ENCODE results near the gene BMPR1A. TPM values are rescaled to one million over a fixed set of nuclear protein-coding genes. Genes with fewer than 3 reads are reported as not detected.
"Not testable (repeated sequence)": the region's sequence is repeated elsewhere in the genome, so short reads cannot be mapped to it uniquely, and the experiment has no call there.

BMPR1A gene
- total and polyA plus RNA-seq, 3 experiments from 2014 or later = 6.4 to 21.9 (median 20.9) TPM

DNA sequence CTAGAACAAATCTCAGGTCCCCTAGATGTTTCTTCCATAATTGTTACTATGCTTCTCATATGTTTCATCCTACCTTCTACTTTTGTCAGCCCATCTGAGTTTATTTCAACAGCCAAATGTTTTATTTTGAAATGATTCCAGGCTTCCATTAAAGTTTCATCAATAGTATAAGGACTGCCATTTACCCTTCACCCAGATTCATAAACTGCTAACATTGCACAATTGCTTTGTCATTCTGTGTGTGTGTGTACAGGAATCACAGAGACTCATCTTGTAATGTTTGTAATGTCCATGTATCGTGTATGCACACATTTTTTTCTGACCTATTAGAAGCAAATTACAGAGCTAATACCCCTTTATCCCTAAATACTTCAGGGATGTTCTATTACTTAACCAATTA is 175.5 kb downstream of the BMPR1A start:
- no peaks in the 10 kb centered on the region for H3K9me3 ChIP-seq (ENCODE audit: low read length)
- POLR2A ChIA-PET = no interaction called here
- CTCF ChIA-PET = no interaction called here
- H3K4me1 ChIP-seq (ENCODE audit: insufficient read depth, low read length) = no peaks in the 10 kb centered on the region
- H3K27me3 ChIP-seq (ENCODE audit: insufficient read depth, low read length, poor library complexity, severe bottlenecking) = no peaks in the 10 kb centered on the region
- no peaks in the 10 kb centered on the region for H3K4me1 Mint-ChIP-seq
- H3K36me3 ChIP-seq (ENCODE audit: insufficient read depth, low read length) = no peaks in the 10 kb centered on the region
- no peak overlapping the region for H3K4me3 ChIP-seq (ENCODE audit: low read length)
- no peaks in the 10 kb centered on the region for H3K27me3 Mint-ChIP-seq
- peak overlapping the region in 1 of 8 donors; percentile 21 for H3K27ac Mint-ChIP-seq
- no peak overlapping the region for H3K4me3 Mint-ChIP-seq
- H3K36me3 Mint-ChIP-seq = peaks cover 0 to 12% (median 0%) of the 10 kb centered on the region in 3 donors
- no peaks in the 10 kb centered on the region for H3K9me3 Mint-ChIP-seq
- H3K27ac ChIP-seq (ENCODE audit: low read depth, low read length) = no peak overlapping the region
- DNase-seq = no peak

GRCh38 chr10:86932674-86933073 is 176.3 kb downstream of the BMPR1A start:
- POLR2A ChIA-PET = no interaction called here
- Mint-ChIP-seq H3K4me3 (no peak overlapping the region), H3K4me1 (no peaks in the 10 kb centered on the region), H3K27me3 (no peaks in the 10 kb centered on the region), H3K27ac (peak overlapping the region in 3 of 8 donors; percentile 17 to 29 (median 26)), H3K36me3 (peaks cover 0 to 12% (median 0%) of the 10 kb centered on the region in 3 donors), H3K9me3 (no peaks in the 10 kb centered on the region)
- no peak for DNase-seq
- no peaks in the 10 kb centered on the region for H3K4me1 ChIP-seq (ENCODE audit: insufficient read depth, low read length)
- H3K27ac ChIP-seq (ENCODE audit: low read depth, low read length) = no peak overlapping the region
- CTCF ChIA-PET = no interaction called here
- no peak overlapping the region for H3K4me3 ChIP-seq (ENCODE audit: low read length)
- H3K9me3 ChIP-seq (ENCODE audit: low read length) = no peaks in the 10 kb centered on the region
- no peaks in the 10 kb centered on the region for H3K27me3 ChIP-seq (ENCODE audit: insufficient read depth, low read length, poor library complexity, severe bottlenecking)
- no peaks in the 10 kb centered on the region for H3K36me3 ChIP-seq (ENCODE audit: insufficient read depth, low read length)

DNA sequence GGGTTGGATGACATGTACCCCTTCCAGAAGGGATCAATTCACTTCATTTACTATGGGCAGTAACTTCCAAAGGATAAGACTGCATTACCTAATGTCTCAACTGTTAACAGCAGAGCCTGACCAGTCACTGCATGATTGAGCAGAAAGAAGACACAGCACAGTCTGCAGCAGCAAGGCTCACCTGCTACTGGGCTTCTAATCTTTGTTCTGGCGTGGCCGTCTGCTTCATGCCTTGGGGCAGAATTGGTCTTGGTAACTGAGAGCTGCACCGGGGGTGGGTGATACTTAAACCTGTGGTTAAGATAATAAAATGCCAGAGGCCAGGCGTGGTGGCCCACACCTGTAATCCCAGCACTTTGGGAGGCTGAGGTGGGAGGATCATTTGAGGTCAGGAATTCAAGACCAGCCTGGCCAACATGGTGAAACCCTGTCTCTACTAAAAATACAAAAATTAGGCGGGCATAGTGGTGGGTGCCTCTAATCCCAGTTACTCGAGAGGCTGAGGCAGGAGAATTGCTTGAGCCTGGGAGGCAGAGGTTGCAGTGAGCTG is 177.8 kb downstream of the BMPR1A start:
- H3K36me3 ChIP-seq (ENCODE audit: insufficient read depth, low read length); H3K4me3 ChIP-seq (ENCODE audit: low read length); H3K27me3 Mint-ChIP-seq; H3K4me1 Mint-ChIP-seq; H3K9me3 Mint-ChIP-seq; H3K27me3 ChIP-seq (ENCODE audit: insufficient read depth, low read length, poor library complexity, severe bottlenecking); H3K4me1 ChIP-seq (ENCODE audit: insufficient read depth, low read length); H3K36me3 Mint-ChIP-seq; DNase-seq; H3K9me3 ChIP-seq (ENCODE audit: low read length); H3K4me3 Mint-ChIP-seq; H3K27ac ChIP-seq (ENCODE audit: low read depth, low read length); POLR2A ChIA-PET: not testable (repeated sequence)
- H3K27ac Mint-ChIP-seq = peak overlapping the region in 1 of 8 donors; percentile 51
- CTCF ChIA-PET = interaction anchor here (0.6 kb wide), 1 partner anchor 32 kb away, joined by 3 read pairs; no protein-coding TSS in a partner anchor

DNA sequence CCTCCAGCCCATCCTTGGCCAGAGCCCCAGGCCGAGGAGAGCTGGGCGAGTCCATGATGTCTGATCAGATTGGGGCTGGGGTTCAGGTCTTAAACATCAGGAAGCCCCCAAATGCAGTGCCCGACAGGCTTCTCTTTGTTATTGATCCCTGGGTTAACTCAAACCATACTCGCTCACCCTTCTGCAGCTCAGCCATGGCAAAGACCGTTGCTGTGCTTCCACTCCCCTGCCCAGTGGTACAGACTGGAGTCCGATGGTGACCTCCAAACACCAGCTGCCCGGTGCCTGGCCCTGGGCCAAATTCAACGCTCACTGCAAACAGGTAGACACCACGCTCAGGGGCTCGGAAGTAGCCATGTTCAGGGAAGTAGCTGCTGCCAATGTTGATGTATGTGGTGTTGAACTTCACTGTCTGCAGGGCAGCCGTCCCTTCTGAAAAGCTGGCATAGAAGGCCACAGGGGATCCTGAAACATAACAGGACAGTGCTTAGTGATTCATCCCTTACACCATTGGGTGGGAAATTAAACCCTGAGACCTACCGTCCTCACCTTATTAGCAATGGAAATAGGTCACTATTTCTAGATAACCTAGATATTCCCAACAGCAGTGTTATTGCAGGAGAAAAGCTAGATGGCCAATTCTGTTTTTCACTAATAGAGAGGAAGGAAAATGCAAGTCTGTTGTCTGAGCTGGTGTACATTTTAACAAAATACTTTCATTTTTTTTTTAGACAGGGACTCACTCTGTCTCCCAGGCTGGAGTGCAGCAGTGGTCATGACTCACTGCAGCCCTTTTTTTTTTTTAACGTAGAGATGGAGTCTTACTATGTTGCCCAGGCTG is 180.5 kb downstream of the BMPR1A start:
- no peak overlapping the region for H3K27ac ChIP-seq (ENCODE audit: low read depth, low read length)
- POLR2A ChIA-PET = interaction anchor here (0.6 kb wide), 1 partner anchor 190 kb away, joined by 4 read pairs; no protein-coding TSS in a partner anchor
- H3K27me3 ChIP-seq (ENCODE audit: insufficient read depth, low read length, poor library complexity, severe bottlenecking) = no peaks in the 10 kb centered on the region
- no peaks in the 10 kb centered on the region for H3K36me3 ChIP-seq (ENCODE audit: insufficient read depth, low read length)
- Mint-ChIP-seq H3K9me3 (no peaks in the 10 kb centered on the region), H3K36me3 (no peaks in the 10 kb centered on the region), H3K27me3 (peaks cover 0 to 2% of the 10 kb centered on the region in 2 donors), H3K4me3 (no peak overlapping the region), H3K4me1 (peaks cover 0 to 4% (median 4%) of the 10 kb centered on the region in 3 donors), H3K27ac (peak overlapping the region in 1 of 8 donors; percentile 60)
- H3K9me3 ChIP-seq (ENCODE audit: low read length) = no peaks in the 10 kb centered on the region
- H3K4me1 ChIP-seq (ENCODE audit: insufficient read depth, low read length) = no peaks in the 10 kb centered on the region
- DNase-seq = no peak
- CTCF ChIA-PET = interaction anchor here (1.4 to 6.4 kb wide), 2 partner anchors 14 to 30 kb away, joined by 4 to 61 read pairs; partner anchors contain the start of gene ADIRF
- no peak overlapping the region for H3K4me3 ChIP-seq (ENCODE audit: low read length)

DNA sequence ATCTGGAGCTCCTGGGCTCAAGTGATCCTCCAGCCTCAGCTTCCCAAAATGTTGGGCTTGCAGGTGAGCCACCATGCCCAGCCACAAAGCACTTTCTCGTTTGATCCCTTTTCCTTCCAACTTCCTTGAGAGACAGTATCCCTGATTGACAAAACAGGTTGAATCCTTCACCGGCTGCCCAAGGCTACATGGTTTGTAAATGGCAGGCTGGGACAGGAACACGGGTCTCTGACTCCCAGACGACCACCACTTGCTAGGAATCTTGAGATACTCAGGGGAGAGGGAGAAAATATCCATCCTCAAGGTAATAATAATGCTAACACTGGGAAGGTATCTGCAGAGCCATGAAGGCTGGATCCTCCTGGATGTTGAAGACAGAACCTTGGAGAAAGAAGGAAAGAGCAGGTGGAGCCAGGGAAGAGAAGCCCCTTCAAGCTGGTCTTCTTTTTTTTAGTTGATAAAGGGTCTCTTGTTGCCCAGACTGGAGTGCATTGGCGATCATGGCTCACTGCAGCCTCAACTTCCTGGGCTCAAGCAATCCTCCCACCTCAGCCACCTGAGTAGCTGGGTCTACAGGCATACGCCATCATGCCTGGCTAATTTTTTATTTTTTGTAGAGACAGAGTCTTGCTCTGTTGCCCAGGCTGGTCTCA is 181.2 kb downstream of the BMPR1A start:
- ChIA-PET POLR2A (no interaction called here), CTCF (interaction anchor here (1.2 to 6.4 kb wide), 3 partner anchors 9 to 30 kb away, joined by 3 to 61 read pairs (median 4); partner anchors contain the start of gene ADIRF)
- H3K27ac Mint-ChIP-seq = no peak overlapping the region
- no peak for DNase-seq
- Histone ChIP-seq H3K9me3 (ENCODE audit: low read length) (no peaks in the 10 kb centered on the region), H3K27me3 (ENCODE audit: insufficient read depth, low read length, poor library complexity, severe bottlenecking) (no peaks in the 10 kb centered on the region), H3K27ac (ENCODE audit: low read depth, low read length) (no peak overlapping the region), H3K36me3 (ENCODE audit: insufficient read depth, low read length) (no peaks in the 10 kb centered on the region), H3K4me3 (ENCODE audit: low read length) (no peak overlapping the region), H3K4me1 (ENCODE audit: insufficient read depth, low read length) (no peaks in the 10 kb centered on the region)
- no peaks in the 10 kb centered on the region for H3K36me3 Mint-ChIP-seq
- H3K27me3 Mint-ChIP-seq = peaks cover 0 to 2% of the 10 kb centered on the region in 2 donors
- H3K9me3 Mint-ChIP-seq = no peaks in the 10 kb centered on the region
- H3K4me1 Mint-ChIP-seq = peaks cover 0 to 4% (median 4%) of the 10 kb centered on the region in 3 donors
- H3K4me3 Mint-ChIP-seq = peak overlapping the region in 1 of 7 donors; percentile 82

- no peak for DNase-seq
- ChIA-PET POLR2A (no interaction called here), CTCF (interaction anchor here (0.7 to 6.4 kb wide), 6 partner anchors 8 to 244 kb away, joined by 3 to 61 read pairs (median 3); partner anchors contain the start of gene ADIRF)
- Mint-ChIP-seq H3K27ac (no peak overlapping the region), H3K4me3 (no peak overlapping the region), H3K9me3 (no peaks in the 10 kb centered on the region), H3K4me1 (peaks cover 0 to 4% (median 4%) of the 10 kb centered on the region in 3 donors), H3K36me3 (no peaks in the 10 kb centered on the region), H3K27me3 (peaks cover 0 to 2% of the 10 kb centered on the region in 2 donors)
- no peak overlapping the region for H3K4me3 ChIP-seq (ENCODE audit: low read length)
- no peaks in the 10 kb centered on the region for H3K36me3 ChIP-seq (ENCODE audit: insufficient read depth, low read length)
- H3K9me3 ChIP-seq (ENCODE audit: low read length) = no peaks in the 10 kb centered on the region
- H3K27ac ChIP-seq (ENCODE audit: low read depth, low read length) = no peak overlapping the region
- H3K4me1 ChIP-seq (ENCODE audit: insufficient read depth, low read length) = no peaks in the 10 kb centered on the region
- H3K27me3 ChIP-seq (ENCODE audit: insufficient read depth, low read length, poor library complexity, severe bottlenecking) = no peaks in the 10 kb centered on the region
These were observed 181.8 kb downstream of the BMPR1A start for GRCh38 chr10:86938260-86938659.

DNA sequence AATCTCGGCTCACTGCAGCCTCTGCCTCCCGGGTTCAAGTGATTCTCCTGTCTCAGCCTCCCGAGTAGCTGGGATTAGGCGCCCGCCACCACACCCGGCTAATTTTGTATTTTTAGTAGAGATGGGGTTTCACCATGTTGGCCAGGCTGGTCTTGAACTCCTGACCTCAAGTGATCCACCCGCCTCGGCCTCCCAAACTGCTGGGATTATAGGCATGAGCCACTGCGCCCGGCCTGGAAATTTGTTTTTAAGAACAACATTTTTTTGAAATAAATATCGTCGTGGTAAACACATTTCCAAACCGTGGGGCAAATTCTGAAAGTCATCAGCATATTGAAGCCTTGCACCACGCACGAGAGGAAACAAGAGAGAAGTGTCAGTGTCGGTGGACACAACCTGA is 183.7 kb downstream of the BMPR1A start:
- H3K4me1 Mint-ChIP-seq = not testable (repeated sequence)
- ChIA-PET POLR2A (interaction anchor here (0.7 kb wide), 2 partner anchors 23 to 31 kb away, joined by 4 to 6 read pairs; no protein-coding TSS in a partner anchor), CTCF (interaction anchor here (0.6 to 6.4 kb wide), 6 partner anchors 9 to 31 kb away, joined by 3 to 61 read pairs (median 7); partner anchors contain the start of genes ADIRF, MMRN2 and SNCG)

More for the DNA sequence above, 183.7 kb downstream of the BMPR1A start:
- H3K36me3 Mint-ChIP-seq; H3K27me3 ChIP-seq (ENCODE audit: insufficient read depth, low read length, poor library complexity, severe bottlenecking); H3K36me3 ChIP-seq (ENCODE audit: insufficient read depth, low read length); DNase-seq; H3K27ac ChIP-seq (ENCODE audit: low read depth, low read length); H3K4me3 ChIP-seq (ENCODE audit: low read length); H3K27ac Mint-ChIP-seq; H3K27me3 Mint-ChIP-seq; H3K9me3 ChIP-seq (ENCODE audit: low read length); H3K4me1 ChIP-seq (ENCODE audit: insufficient read depth, low read length); H3K9me3 Mint-ChIP-seq: not testable (repeated sequence)
- H3K4me3 Mint-ChIP-seq = peak overlapping the region in 1 of 7 donors; percentile 66

All from CD8-positive, alpha-beta memory T cell (primary cell).